HG03432 (cell line): Measurements from ENCODE around the gene CFI.
"Not testable (repeated sequence)": the region's sequence is repeated elsewhere in the genome, so short reads cannot be mapped to it uniquely, and the experiment has no call there.

ENCODE experiments used
- ATAC-seq: cut with Tn5 transposase; IDR thresholded peaks from one replicate; pipeline ENCODE4 v1.9.1; 2021; ENCODE audit warnings: mild to moderate bottlenecking, moderate library complexity; ENCODE audit not compliant: unreplicated experiment

The CFI gene

DNA sequence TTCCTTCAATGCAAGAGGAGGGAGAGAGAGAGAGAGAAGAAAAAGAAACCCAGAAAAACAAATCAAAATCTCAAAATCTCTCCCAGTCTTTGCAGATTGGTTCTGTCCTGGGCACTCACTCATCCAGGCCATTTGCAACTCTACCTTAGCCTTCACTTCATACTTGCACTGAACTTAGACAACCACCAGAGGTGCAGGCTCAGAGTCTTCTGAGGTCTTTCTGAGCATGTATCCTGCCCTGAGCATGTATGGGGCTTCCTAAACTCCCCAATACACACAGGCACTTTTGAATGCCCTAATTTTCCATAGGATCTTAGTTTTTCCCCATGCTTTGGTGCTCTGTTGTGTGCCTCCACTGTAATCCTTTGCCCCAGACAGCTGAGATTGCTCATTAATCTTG, 2.9 kb downstream of the CFI start:
- ATAC-seq: no peak

DNA sequence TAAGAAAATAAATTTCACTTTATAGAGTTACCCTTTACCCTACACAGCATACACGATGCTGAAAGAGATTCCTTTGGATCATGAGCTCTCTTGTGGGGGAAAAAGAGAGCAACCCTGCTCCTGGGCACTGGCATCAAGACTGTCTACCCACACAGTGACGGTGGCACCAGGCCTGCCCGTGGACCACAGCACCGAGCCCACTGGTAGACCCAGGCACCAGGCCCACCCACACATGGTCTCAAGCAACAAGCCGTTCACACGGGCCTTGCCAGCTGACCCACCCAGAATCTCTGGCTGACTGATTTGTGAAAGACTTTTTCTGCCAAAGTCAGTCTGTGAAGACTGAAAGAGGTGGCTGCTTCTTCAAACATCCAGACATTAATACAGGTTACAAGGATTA, 6.7 kb downstream of the CFI start:
- ATAC-seq: no peak

DNA sequence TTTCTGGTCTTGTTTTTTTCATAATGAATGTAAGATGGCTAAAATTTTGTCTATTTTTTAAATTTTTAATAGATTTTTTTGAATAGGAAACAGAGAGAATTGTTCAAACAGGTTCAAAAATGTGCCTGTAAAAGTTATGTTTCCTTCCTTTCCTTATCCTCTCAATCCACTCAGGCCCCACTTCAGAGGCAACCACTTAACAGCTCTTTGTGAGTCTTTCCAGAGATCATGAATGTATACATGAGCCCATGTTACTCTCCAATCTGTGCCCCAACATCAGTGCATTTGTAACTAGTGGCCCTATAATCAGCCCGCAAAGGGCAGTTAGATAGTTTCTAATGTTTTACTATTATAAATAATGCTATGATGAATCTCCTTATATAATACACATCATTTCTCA, 14.0 kb downstream of the CFI start:
- ATAC-seq: no peak

DNA sequence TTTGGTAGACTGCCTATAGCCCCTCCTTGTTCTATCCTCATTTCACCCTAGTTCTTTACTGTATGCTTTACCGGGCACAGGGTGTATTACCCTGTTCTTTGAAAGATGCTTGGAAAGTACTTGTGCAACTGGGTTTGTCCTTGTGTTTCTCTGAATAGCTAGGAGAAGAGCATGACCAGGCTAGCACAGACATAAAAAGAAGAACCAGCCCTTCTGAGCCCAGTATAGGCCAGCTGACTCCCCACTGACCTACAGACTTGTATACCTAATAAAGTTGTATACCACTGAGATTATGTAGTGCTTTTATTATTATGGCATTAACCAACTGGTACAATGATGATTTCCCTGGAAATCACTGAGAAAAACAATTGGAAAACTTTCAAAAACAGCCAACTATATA, 15.0 kb downstream of the CFI start:
- no peak for ATAC-seq

DNA sequence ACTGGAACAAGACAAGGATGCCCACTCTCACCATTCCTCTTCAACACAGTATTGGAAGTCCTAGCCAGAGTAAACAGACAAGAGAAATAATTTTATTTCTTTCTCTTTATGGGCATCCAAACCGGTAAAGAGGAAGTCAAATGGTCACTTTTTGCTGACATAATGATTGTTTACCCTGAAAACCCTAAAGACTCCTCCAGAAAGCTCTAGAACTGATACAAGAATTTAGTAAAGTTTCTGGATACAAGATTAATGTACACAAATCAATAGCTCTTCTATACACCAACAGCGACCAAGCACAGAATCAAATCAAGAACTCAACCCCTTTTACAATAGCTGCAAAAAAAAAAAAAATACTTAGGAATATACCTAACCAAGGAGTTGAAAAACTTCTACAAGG, 19.7 kb downstream of the CFI start:
- not testable (repeated sequence) for ATAC-seq

DNA sequence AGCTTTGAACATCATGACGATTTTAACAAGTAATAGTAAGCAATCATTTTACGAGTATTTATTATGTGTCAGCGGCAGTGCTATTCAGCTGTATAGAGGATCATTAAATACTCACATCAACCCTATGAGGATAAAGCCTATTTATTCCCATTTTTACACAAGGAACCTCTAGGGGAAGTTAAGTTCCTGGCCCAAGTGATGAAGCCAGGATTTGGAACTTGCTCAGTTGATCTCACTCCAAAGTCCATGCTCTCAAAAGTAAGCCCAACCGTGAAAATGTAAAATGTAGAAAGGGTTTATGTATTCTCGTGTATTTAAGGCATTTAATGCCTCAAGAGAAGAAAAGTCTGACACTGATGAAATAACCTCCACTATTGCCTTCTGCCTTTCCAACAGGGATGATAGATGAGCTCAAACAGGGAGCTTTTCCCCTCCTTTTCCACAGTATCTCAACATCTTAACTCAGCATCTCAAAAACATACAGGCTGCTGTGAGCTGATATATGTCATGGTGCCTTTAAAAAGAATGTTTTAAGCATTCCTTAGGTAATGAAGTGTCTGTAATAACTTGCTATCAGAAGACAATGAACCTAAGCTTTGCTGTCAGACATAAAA, 36.9 kb downstream of the CFI start:
- ATAC-seq: no peak

DNA sequence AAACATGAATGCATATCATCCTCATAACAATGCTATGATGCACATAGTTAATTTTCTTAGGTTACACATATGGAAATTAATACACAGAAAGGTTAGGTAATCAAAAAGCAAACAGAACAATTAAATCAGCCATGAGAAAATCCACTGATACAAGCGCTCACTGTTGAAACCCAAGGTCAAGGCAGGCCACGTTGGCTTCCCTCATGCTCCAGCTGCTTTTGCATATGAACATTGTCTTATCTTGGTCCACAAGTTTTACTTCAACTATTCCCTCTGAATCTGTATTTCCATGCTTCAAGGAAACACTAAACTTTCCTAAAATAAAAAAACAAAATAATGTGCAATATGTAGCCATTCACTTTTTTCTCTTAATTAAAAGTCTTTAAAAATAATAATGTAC, 37.4 kb downstream of the CFI start:
- ATAC-seq: no peak

DNA sequence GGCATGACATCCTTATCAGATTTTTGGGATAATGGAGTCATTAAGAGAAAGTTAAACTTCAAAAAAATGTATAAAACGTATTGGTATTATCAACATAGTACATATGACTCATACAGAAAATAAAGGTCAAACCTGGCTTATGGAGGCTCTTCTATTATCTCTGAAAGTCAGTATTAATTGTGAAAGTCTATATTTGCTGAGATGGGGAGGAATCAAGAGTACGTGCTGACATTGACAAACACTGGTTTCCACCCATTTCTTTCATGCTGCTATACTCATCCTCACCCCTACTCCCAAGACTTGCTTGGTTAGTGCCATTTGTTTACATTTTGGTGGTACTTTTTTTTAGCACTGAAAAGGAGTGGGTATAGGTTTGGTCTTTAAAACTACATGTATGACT, 41.1 kb downstream of the CFI start:
- peak; percentile 65 for ATAC-seq

DNA sequence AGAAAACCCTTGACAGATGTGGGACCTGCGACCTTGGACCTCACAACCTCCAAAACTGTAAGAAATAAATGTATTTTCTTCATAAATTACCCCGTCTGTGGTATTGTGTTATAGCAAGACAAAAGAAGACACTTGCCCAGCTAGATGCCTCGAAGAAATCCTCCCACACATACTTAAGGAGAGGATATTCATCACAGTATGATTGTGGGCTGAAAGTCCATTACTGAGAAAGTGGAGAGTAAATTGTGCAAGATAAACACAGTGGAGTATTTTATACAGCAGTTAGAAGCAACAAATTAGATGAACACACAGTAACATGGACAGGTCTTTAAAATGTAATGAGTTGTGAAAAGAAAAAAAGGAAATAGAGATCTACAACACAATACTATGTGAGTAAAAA, 46.1 kb downstream of the CFI start:
- no peak for ATAC-seq

DNA sequence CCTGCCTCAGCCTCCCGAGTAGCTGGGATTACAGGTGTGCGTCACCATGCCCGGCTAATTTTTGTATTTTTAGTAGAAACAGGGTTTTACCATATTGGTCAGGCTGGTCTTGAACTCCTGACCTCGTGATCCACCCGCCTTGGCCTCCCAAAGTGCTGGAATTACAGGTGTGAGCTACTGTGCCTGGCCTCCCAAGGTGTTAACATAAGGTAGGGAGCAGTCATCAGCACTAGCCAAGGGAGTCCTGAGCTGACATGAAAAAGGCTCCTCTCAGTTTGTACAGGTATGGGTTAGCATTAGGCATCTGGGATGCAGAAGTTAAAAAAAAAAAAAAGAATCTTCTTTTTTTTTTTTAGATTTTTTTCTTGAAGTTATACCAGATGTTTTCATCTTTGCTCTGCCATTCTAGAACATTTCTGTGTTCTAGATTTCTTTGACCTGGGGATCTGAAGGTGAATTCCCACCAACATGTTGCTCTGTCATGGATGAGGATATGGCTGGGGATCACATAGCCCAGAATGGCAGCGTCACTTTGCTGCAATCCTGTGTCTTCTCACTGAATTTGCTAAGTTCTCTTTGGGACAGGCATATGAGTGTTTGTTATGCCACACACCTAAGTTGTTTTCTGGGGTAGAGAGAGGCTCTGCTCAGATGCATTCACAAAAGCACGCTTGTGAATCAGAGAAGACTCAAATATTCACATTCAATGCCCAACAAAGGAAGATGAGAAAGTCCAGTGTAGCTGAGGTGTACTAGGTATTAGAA, 47.5 kb downstream of the CFI start:
- ATAC-seq: no peak

DNA sequence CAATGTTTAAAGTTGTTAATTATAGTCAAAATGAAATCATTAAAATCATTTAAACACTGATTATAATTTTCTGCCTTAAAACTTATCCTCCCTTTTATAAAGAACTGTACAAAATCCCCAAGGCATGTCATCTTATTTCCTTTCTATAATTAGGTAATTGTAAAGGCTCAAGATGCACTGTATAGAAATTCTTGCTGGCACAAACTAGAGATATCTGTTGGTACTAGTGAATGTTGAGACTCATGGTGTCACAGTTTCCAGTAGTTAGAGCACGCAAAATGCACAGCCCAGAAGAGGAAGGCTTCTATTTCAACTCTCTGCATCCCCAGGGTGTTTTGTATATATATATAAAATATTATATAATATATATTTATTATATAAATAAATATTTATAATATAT, 49.3 kb downstream of the CFI start:
- no peak for ATAC-seq

DNA sequence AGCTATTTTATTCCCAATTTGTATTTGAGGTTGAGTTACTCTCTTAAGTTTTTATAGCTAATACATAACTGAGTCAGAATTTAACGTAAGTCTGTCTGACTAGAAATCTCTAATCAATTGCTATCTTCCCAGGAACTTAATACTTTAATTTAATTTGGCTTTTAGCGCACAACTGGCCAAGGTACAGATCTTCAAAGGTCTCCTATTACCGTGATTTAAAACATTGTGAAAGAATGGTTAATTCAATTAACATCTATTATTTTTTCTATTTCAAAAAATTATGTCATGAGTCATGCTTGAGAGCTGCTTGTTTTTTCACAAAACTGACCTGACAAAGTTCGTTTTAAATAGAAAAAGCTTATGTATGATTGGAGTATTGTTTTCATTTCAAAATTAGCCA, 49.9 kb downstream of the CFI start:
- ATAC-seq: no peak

DNA sequence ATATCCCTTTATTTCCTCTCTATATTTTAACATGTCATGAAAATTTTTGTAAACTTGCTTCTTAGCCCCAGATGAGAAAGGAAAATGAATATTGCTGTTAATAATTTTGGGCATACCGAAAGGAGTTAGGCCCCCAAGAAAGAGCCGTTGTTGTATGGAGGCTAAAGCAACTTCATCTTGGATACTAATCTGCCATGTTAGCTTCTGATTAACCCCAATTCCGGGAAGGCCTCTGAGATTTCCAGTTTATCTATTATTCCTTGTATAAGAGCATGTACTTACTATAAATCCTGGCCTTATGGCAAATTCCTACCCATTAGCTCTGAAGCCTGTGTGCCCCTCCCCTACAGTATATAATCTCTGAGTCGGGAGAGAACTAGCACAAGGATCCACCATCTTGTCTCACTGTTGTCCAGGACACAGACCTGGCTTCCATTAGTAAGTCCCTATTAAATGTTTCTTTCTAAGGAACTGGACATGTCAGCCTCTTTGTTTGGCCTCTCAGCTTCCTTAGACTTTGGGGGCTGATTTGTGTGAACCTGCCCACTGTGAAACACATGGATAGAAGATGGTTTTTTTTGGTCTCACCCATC, 51.1 kb downstream of the CFI start:
- ATAC-seq: no peak

DNA sequence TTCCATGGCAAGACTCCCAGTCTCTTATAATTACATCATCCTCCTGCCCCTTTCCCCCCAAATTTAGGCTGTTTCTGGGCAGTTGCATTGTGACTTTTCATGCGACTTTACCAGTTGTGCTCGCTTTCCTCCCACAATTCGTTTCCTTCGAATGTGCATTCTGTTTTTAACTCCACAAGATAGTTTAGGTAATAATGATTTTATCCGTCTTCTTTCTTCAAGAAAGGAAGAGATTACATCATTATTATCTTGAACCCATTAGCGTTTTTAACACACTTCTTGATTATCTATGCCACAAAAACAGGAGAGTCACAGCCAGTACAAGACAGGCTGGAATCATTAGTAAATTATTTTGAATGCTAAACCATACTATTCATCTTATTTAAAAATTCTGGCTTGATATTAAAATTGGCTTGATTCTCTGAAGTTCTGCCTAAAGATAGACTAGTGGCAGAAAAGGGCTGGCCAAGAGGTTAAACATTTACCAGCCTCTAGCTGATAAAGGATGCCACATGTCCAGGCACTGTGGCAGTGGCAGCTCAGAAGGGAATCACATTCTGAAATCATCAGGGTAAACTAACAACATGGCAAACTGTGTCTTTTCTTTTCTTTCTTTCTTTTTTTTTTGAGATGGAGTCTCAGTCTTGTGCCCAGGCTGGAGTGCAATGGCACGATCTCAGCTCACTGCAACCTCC, 52.3 kb downstream of the CFI start:
- no peak for ATAC-seq

DNA sequence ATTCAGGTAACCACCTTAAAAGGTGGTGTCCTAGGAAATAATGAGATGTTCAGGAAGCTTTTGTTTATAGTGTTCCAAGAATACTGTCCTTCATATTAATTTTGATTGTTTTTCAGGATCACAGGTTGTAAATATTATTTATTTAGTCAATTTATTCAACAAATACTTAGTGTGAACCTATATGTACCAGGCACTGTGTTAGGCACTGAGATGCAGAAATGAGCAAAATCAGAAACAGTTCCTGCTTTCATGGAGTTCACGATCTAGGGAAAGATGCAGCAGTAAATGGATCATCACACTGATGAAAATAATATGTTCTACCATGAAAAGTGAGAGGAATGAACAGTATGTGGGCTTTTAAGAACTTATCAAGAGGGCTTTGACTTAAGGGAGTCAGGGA, 53.7 kb downstream of the CFI start:
- no peak for ATAC-seq

DNA sequence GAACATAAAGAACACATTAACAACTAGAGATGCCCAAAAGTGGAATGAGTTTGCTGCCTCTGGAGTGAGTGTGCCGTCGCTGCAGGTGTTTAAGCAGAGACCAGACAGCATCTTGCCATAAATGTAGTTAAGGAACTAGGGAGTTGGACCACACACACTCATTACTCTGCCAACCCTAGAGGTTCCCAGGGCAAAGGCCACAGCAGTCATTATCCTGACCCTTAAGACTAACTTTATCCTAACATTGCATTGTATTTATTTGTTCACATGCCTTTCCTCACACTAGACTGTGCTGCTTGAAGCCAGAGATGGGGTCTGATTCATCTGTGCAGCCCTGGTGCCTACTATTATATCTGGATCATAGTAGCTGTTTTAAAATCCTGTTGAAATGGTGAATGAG, 55.1 kb downstream of the CFI start:
- ATAC-seq: no peak

DNA sequence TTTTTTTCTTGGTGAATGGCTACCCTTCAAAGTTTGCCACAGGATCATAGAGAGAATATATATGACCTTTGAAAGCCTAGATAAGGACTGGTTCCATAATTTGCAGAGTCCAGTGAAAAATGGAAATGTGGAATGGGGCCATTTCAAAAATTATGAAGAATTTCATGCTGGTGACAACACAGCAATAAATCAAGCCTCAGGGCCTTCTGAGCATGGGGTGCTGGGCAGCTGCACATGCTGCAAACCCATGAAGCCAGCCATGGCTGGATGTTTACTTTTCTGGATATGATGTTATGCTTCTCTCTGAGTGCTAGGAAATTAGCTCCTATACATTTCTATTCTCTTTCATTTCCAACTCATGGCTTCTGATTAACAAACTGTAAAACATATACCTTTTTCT, 56.0 kb downstream of the CFI start:
- ATAC-seq: no peak

DNA sequence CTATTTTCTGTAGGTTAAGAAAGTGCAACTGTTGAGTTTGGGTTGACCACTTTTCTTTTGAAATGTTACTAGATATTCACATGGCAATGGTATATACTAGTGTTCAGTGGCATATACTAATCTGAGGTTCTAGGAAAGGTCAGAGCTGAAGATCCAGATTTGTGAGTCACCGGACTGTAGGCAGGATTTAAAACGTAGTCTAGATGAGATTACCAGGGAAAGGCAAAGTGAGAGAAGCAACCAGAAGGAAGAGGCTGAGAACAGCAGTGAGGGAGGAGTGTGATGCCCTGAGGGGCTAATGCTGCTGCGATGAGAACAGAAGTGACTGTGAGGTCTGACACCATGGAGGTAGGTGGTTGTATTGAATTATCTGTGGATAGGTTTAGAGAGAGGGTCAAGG, 62.3 kb downstream of the CFI start:
- ATAC-seq: no peak

DNA sequence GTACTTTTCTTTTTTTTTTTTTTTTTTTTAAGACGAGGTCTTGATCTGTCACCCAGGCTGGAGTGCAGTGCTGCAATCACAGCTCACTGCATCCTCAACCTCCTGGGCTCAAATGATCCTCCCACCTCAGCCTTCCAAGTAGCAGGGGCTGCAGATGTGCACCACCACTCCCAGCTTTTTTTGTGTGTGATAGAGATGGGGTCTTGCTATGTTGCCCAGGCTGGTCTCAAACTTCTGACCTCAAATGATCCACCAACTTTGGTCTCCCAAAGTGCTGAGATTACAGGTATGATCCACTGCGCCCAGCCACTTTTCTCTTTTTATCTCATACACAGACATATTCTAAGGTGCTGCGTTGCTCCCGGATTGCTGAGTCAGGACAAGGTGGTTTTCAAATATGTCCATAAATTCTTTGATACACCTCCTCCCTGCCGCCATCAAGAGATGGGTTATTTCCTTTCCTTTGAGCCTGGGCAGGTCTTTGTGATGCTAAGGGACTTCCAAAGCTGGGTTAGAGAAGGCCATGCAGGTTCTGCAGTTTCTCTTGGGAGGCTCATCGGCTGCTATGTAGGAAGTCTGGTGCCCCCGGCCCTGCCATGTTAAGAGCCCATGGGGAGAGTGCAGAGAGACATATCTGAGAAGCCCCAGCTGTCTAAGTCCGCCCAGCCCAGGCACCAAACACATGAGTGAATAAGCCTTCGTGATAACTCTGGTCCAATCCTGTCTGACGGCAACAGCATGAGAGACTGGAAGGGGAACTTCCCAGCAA, 63.5 kb downstream of the CFI start:
- no peak for ATAC-seq

DNA sequence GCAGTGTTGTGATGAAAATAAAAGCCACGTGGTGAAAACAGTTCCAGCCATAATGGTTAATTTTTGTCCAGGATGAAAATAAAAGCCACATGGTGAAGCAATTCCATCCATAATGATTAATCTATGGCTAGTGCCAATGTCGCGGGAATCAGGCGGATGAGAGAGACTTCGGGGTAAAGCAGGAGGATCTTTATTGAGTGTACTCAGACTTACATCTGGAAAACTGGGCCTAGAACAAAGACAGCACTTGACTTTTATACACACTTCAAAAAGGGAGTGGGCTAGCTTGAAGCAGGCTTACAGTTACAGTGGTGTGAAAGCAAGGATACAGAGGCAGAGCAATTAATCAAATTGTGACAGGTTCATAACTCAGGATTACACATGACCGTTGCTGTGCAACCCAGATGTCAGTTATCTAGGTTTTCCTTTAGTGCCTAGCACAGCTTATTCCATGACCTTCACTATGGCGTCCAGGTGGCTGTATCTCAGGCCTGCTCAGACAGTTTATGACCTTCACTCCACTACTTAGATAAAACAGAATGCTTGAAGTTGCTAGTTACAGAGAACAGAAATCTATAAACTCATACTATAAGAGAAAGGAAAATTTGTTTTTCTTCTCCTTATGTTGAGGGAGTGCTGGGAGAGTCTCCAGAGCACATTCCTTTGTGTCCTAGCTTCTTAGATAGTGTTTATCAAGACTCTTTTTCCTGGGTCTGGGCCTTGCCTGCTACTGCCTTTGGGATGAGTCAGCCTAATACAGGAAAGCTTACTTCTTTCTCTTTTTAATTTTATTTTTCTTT, 66.0 kb downstream of the CFI start:
- ATAC-seq: no peak
